Measurements from ENCODE around the gene ADAM12.

The ADAM12 gene

GRCh38 chr10:126061526-126061925 is 326.8 kb downstream of the ADAM12 start:
- no peak overlapping the region for H3K4ac ChIP-seq (ENCODE audit: low read depth, low read length)
- no peak overlapping the region for H3K4me2 ChIP-seq (ENCODE audit: low read length)
- H2BK5ac ChIP-seq (ENCODE audit: low read depth, low read length, poor library complexity), result no peak overlapping the region
- no peak overlapping the region for H3K18ac ChIP-seq (ENCODE audit: low read length)
- no peak for DNase-seq
- H3K79me1 ChIP-seq (ENCODE audit: low read length), result peaks cover 6% of the 10 kb centered on the region
- H4K8ac ChIP-seq (ENCODE audit: low read depth, low read length), result no peak overlapping the region
- H2BK12ac ChIP-seq (ENCODE audit: low read length), result no peak overlapping the region
- no peak overlapping the region for H3K27ac ChIP-seq (ENCODE audit: low read depth, low read length)
- no peak overlapping the region for H3K14ac ChIP-seq (ENCODE audit: low read length)
- peak overlapping the region; percentile 45 for H4K91ac ChIP-seq (ENCODE audit: low read depth, low read length)
- H3K27me3 ChIP-seq (ENCODE audit: insufficient read depth, low read length), result no peaks in the 10 kb centered on the region
- no peak overlapping the region for H3K23ac ChIP-seq (ENCODE audit: low read length)
- H3K9ac ChIP-seq (ENCODE audit: low read length), result no peak overlapping the region
- no peak overlapping the region for H3K4me3 ChIP-seq (ENCODE audit: low read depth, low read length)
- no peak overlapping the region for H2AFZ ChIP-seq (ENCODE audit: insufficient read depth, low read length, poor library complexity)
- H4K12ac ChIP-seq (ENCODE audit: low read depth, low read length), result no peak overlapping the region
- H3K9me3 ChIP-seq (ENCODE audit: insufficient read depth, low read depth, low read length), result peaks cover 2% of the 10 kb centered on the region
- no peaks in the 10 kb centered on the region for H3K79me2 ChIP-seq (ENCODE audit: control insufficient read depth, insufficient read depth, low read length, poor library complexity)
- peaks cover 10 to 17% of the 10 kb centered on the region in 2 experiments for H3K4me1 ChIP-seq (ENCODE audit: control insufficient read depth in 1 of 2, insufficient read depth in 2 of 2, low read length in 2 of 2)
- peak overlapping the region; percentile 20 for H2AK5ac ChIP-seq (ENCODE audit: low read length)
- H3K36me3 ChIP-seq (ENCODE audit: control insufficient read depth in 1 of 2, insufficient read depth in 2 of 2, low read length in 2 of 2), result no peaks in the 10 kb centered on the region
- peak overlapping the region; percentile 43 for H2BK120ac ChIP-seq (ENCODE audit: insufficient read depth, low read length, poor library complexity)
- WGBS (ENCODE audit: extremely low coverage, insufficient coverage, insufficient read length), result no CpG with 5 or more reads among the region's 3 CpGs

GRCh38 chr10:126060261-126060931 is 327.9 kb downstream of the ADAM12 start:
- H2BK120ac ChIP-seq (ENCODE audit: insufficient read depth, low read length, poor library complexity), result no peak overlapping the region
- H3K9ac ChIP-seq (ENCODE audit: low read length), result no peak overlapping the region
- no peak overlapping the region for H3K4me2 ChIP-seq (ENCODE audit: low read length)
- H3K4me1 ChIP-seq (ENCODE audit: control insufficient read depth in 1 of 2, insufficient read depth in 2 of 2, low read length in 2 of 2), result peaks cover 10 to 17% of the 10 kb centered on the region in 2 experiments
- H3K9me3 ChIP-seq (ENCODE audit: insufficient read depth, low read depth, low read length), result peaks cover 2% of the 10 kb centered on the region
- H3K79me2 ChIP-seq (ENCODE audit: control insufficient read depth, insufficient read depth, low read length, poor library complexity), result no peaks in the 10 kb centered on the region
- H3K4me3 ChIP-seq (ENCODE audit: low read depth, low read length), result no peak overlapping the region
- peak overlapping the region; percentile 15 for H2BK12ac ChIP-seq (ENCODE audit: low read length)
- H3K14ac ChIP-seq (ENCODE audit: low read length), result no peak overlapping the region
- no peak overlapping the region for H4K91ac ChIP-seq (ENCODE audit: low read depth, low read length)
- DNase-seq, result no peak
- no peak overlapping the region for H4K8ac ChIP-seq (ENCODE audit: low read depth, low read length)
- H3K27me3 ChIP-seq (ENCODE audit: insufficient read depth, low read length), result no peaks in the 10 kb centered on the region
- no peak overlapping the region for H4K12ac ChIP-seq (ENCODE audit: low read depth, low read length)
- no peak overlapping the region for H2BK5ac ChIP-seq (ENCODE audit: low read depth, low read length, poor library complexity)
- no peaks in the 10 kb centered on the region for H3K36me3 ChIP-seq (ENCODE audit: control insufficient read depth in 1 of 2, insufficient read depth in 2 of 2, low read length in 2 of 2)
- H2AFZ ChIP-seq (ENCODE audit: insufficient read depth, low read length, poor library complexity), result no peak overlapping the region
- no CpG with 5 or more reads among the region's 11 CpGs for WGBS (ENCODE audit: extremely low coverage, insufficient coverage, insufficient read length)
- peaks cover 6% of the 10 kb centered on the region for H3K79me1 ChIP-seq (ENCODE audit: low read length)
- H2AK5ac ChIP-seq (ENCODE audit: low read length), result no peak overlapping the region
- no peak overlapping the region for H3K23ac ChIP-seq (ENCODE audit: low read length)
- H3K27ac ChIP-seq (ENCODE audit: low read depth, low read length), result no peak overlapping the region
- no peak overlapping the region for H3K18ac ChIP-seq (ENCODE audit: low read length)
- H3K4ac ChIP-seq (ENCODE audit: low read depth, low read length), result no peak overlapping the region

DNA sequence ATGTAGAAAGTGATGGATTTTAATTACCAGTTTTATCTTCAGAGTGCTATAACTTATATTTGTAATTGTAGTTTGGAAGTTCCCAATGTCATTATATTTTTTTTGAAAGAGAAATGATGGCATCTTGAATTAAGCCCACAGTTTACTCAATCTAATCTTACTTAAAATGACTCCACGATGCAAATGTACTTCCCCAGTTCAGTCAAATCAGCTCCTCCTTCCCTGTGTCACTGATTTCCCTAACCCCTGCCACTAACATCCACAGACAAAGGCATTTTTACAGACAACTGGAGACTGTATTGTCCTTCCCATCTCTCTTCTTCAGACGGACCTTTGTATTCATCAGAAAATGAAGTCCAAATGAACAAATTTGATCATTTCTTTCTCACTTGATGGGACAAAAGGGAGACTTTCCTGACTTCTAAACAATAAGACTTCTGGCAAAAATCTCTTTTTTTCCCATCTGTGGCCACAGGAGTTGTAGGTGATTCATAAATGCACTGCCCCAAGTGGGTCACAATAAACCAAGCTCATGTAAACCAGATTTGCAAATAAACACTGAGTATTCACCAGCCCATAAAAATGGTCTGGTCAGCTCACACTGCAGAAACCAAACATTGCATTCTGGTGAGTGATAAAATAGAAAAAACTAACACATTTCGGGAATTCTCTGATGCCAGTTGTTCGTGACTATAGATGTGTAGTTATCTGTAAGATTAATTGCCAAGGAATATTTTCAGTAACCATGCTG is 329.0 kb downstream of the ADAM12 start:
- Histone ChIP-seq H3K9ac (ENCODE audit: low read length) (no peak overlapping the region), H2BK5ac (ENCODE audit: low read depth, low read length, poor library complexity) (no peak overlapping the region), H3K36me3 (ENCODE audit: control insufficient read depth in 1 of 2, insufficient read depth in 2 of 2, low read length in 2 of 2) (no peaks in the 10 kb centered on the region), H2BK120ac (ENCODE audit: insufficient read depth, low read length, poor library complexity) (no peak overlapping the region), H4K12ac (ENCODE audit: low read depth, low read length) (no peak overlapping the region), H3K23ac (ENCODE audit: low read length) (no peak overlapping the region), H4K8ac (ENCODE audit: low read depth, low read length) (no peak overlapping the region), H3K79me2 (ENCODE audit: control insufficient read depth, insufficient read depth, low read length, poor library complexity) (no peaks in the 10 kb centered on the region), H3K27me3 (ENCODE audit: insufficient read depth, low read length) (no peaks in the 10 kb centered on the region), H3K18ac (ENCODE audit: low read length) (no peak overlapping the region), H3K4me3 (ENCODE audit: low read depth, low read length) (no peak overlapping the region), H3K4ac (ENCODE audit: low read depth, low read length) (no peak overlapping the region), H4K91ac (ENCODE audit: low read depth, low read length) (no peak overlapping the region), H2AFZ (ENCODE audit: insufficient read depth, low read length, poor library complexity) (no peak overlapping the region), H3K27ac (ENCODE audit: low read depth, low read length) (no peak overlapping the region), H3K4me1 (ENCODE audit: control insufficient read depth in 1 of 2, insufficient read depth in 2 of 2, low read length in 2 of 2) (peaks cover 10 to 17% of the 10 kb centered on the region in 2 experiments), H3K4me2 (ENCODE audit: low read length) (no peak overlapping the region), H3K9me3 (ENCODE audit: insufficient read depth, low read depth, low read length) (no peaks in the 10 kb centered on the region), H2AK5ac (ENCODE audit: low read length) (no peak overlapping the region), H2BK12ac (ENCODE audit: low read length) (no peak overlapping the region), H3K79me1 (ENCODE audit: low read length) (peaks cover 6% of the 10 kb centered on the region), H3K14ac (ENCODE audit: low read length) (no peak overlapping the region)
- DNase-seq, result no peak
- WGBS (ENCODE audit: extremely low coverage, insufficient coverage, insufficient read length), result no CpG with 5 or more reads among the region's 4 CpGs

DNA sequence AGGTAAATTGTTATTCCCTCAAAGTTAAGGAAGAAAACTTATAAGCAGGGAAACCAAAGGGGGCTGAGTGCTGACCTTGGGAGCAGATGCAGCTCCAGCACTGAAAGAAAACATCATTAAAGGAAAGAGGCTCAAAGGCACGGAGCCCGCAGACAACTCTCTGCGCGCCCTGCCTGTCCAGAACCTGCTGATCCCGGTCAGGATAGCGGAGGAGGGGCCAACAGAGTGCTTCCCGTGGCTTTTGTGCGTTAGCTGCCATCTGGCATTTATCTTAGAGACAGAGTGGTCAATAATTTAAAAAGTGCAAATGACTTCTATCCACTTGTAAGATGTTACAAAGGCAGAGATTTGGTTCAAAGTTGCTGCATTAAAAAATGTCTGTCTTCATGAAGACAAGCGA is 329.8 kb downstream of the ADAM12 start:
- H3K18ac ChIP-seq (ENCODE audit: low read length), result no peak overlapping the region
- peak overlapping the region; percentile 23 for H3K27ac ChIP-seq (ENCODE audit: low read depth, low read length)
- no peak overlapping the region for H2AK5ac ChIP-seq (ENCODE audit: low read length)
- peak in 1 of 2 donors; percentile 27 for DNase-seq
- H3K23ac ChIP-seq (ENCODE audit: low read length), result no peak overlapping the region
- H3K27me3 ChIP-seq (ENCODE audit: insufficient read depth, low read length), result no peaks in the 10 kb centered on the region
- H4K91ac ChIP-seq (ENCODE audit: low read depth, low read length), result no peak overlapping the region
- H3K79me2 ChIP-seq (ENCODE audit: control insufficient read depth, insufficient read depth, low read length, poor library complexity), result no peaks in the 10 kb centered on the region
- H3K14ac ChIP-seq (ENCODE audit: low read length), result no peak overlapping the region
- peaks cover 10 to 17% of the 10 kb centered on the region in 2 experiments for H3K4me1 ChIP-seq (ENCODE audit: control insufficient read depth in 1 of 2, insufficient read depth in 2 of 2, low read length in 2 of 2)
- no peak overlapping the region for H3K4me3 ChIP-seq (ENCODE audit: low read depth, low read length)
- no peaks in the 10 kb centered on the region for H3K9me3 ChIP-seq (ENCODE audit: insufficient read depth, low read depth, low read length)
- H2BK12ac ChIP-seq (ENCODE audit: low read length), result no peak overlapping the region
- no peak overlapping the region for H2BK120ac ChIP-seq (ENCODE audit: insufficient read depth, low read length, poor library complexity)
- H4K8ac ChIP-seq (ENCODE audit: low read depth, low read length), result no peak overlapping the region
- H3K9ac ChIP-seq (ENCODE audit: low read length), result no peak overlapping the region
- no peak overlapping the region for H4K12ac ChIP-seq (ENCODE audit: low read depth, low read length)
- no peaks in the 10 kb centered on the region for H3K36me3 ChIP-seq (ENCODE audit: control insufficient read depth in 1 of 2, insufficient read depth in 2 of 2, low read length in 2 of 2)
- H3K79me1 ChIP-seq (ENCODE audit: low read length), result peaks cover 6% of the 10 kb centered on the region
- H3K4ac ChIP-seq (ENCODE audit: low read depth, low read length), result no peak overlapping the region
- no CpG with 5 or more reads among the region's 9 CpGs for WGBS (ENCODE audit: extremely low coverage, insufficient coverage, insufficient read length)
- H2BK5ac ChIP-seq (ENCODE audit: low read depth, low read length, poor library complexity), result no peak overlapping the region
- no peak overlapping the region for H2AFZ ChIP-seq (ENCODE audit: insufficient read depth, low read length, poor library complexity)
- no peak overlapping the region for H3K4me2 ChIP-seq (ENCODE audit: low read length)

All from trophoblast cell (in vitro differentiated cells and primary cell).